Vagina (tissue), 2 donors: ENCODE data around the gene PROB1. TPM values are rescaled to one million over a fixed set of nuclear protein-coding genes. Genes with fewer than 3 reads are reported as not detected.

Experiments used
- DNase-seq, 2 donors: peaks; one replicate each; pipeline ENCODE4 v3.0.0-alpha.2; 2017; ENCODE audit errors: extremely low spot score in 2 of 2
- H3K27ac ChIP-seq: fragments of 200-600 bp; sonication (generic); one replicate; pipeline ENCODE4 v1.5.1; 2019
- H3K27me3 ChIP-seq: fragments of 200-600 bp; sonication (generic); one replicate; pipeline ENCODE4 v1.5.1; 2019
- H3K36me3 ChIP-seq, 2 donors: fragments of 200-600 bp; sonication (generic); one replicate each; pipeline ENCODE4 v1.5.1; 2017 to 2019
- H3K4me1 ChIP-seq: fragments of 200-600 bp; sonication (generic); one replicate; pipeline ENCODE4 v1.5.1; 2019
- H3K4me3 ChIP-seq, 2 donors: fragments of 200-600 bp; sonication (generic); 1 replicate in 1 of 2; 2 replicates in 1 of 2; pipeline ENCODE4 v1.5.1; 2016 to 2019
- H3K9me3 ChIP-seq: fragments of 200-600 bp; sonication (generic); one replicate; pipeline ENCODE4 v1.5.1; 2019
- POLR2A ChIP-seq, 2 donors: fragments of 450-650 bp; IDR thresholded peaks; one replicate each; pipeline ENCODE4 v1.6.1; 2017; ENCODE audit warnings: antibody characterized with exemption in 2 of 2, mild to moderate bottlenecking in 2 of 2, moderate library complexity in 2 of 2
- POLR2AphosphoS5 ChIP-seq, 2 donors: sonication (generic); formaldehyde crosslinking; IDR thresholded peaks; one replicate each; pipeline ENCODE4 v1.9.0; 2017; ENCODE audit warnings: antibody characterized with exemption in 2 of 2, mild to moderate bottlenecking in 2 of 2, low read depth in 1 of 2; ENCODE audit not compliant: insufficient read depth in 1 of 2
- intact Hi-C: fragments of 100-400 bp; cut with DNase I; formaldehyde crosslinking; loops from one replicate; pipeline ENCODE4 v1.15.1; 2023
- total RNA-seq: library from RNA; depleted of rRNA; stranded (reverse); fragments of >200 nt; gene quantifications from one replicate; pipeline ENCODE4 v1.2.3, GENCODE V29; 2016
- TF ChIP-seq, protein P1 (sequence below), 3 experiments: fragments of 450-650 bp in 2 of 3; fragments of 200-600 bp in 1 of 3; sonication (generic) in 1 of 3; IDR thresholded peaks; one replicate each; pipeline ENCODE4 v1.5.1; 2017 to 2019; ENCODE audit warnings: antibody characterized with exemption in 3 of 3, mild to moderate bottlenecking in 2 of 3, moderate library complexity in 2 of 3

Gene PROB1
- total RNA-seq, 1 donor from 2014 or later, result 2.5 TPM

DNA sequence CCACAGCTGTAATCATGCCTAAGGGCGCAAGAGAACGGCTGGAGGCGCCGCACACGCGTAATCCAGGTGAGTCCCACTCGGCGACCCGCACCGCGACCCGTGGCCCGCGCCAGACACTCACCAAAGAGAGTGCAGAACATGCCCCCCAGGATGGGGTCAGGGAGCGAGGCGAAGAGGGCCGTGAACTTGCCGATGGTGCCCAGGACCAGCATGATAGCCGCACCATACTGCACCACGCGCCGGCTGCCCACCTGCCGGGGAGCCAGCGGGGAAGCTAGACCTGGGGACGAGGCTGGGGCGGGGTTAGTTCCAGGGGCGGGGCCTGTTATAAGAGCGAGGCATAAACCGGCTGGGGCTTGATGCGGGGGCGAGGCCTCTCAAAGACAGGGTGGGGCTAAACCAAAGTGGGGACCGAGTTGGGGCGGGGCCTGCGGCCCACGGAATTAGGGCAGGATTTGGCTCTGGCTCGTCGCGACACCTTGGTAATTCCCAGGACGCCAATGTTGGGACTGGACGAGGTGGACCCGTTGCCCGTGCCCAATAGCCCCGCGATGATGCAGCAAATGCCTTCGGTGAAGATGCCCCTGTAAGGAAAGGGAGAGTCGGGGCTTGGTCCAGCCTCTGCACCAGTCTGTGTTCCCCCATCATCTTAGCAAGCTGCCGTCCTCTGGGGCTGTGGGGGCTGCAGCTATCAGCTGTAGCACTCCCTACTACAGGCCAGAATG is 16.6 kb downstream of the PROB1 start:
- H3K4me1 ChIP-seq, result peaks cover 5% of the 10 kb centered on the region
- TF ChIP-seq, protein P1, sequence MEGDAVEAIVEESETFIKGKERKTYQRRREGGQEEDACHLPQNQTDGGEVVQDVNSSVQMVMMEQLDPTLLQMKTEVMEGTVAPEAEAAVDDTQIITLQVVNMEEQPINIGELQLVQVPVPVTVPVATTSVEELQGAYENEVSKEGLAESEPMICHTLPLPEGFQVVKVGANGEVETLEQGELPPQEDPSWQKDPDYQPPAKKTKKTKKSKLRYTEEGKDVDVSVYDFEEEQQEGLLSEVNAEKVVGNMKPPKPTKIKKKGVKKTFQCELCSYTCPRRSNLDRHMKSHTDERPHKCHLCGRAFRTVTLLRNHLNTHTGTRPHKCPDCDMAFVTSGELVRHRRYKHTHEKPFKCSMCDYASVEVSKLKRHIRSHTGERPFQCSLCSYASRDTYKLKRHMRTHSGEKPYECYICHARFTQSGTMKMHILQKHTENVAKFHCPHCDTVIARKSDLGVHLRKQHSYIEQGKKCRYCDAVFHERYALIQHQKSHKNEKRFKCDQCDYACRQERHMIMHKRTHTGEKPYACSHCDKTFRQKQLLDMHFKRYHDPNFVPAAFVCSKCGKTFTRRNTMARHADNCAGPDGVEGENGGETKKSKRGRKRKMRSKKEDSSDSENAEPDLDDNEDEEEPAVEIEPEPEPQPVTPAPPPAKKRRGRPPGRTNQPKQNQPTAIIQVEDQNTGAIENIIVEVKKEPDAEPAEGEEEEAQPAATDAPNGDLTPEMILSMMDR (IDR thresholded peaks at IDR 0.05), result no peak
- TF ChIP-seq POLR2AphosphoS5 (IDR thresholded peaks at IDR 0.05; ENCODE audit: insufficient read depth in 1 of 2, low read depth in 1 of 2) (no peak), POLR2A (IDR thresholded peaks at IDR 0.05) (no peak)
- no peak overlapping the region for H3K27ac ChIP-seq
- no peak for DNase-seq
- no peaks in the 10 kb centered on the region for H3K9me3 ChIP-seq
- no peaks in the 10 kb centered on the region for H3K36me3 ChIP-seq
- no peak overlapping the region for H3K4me3 ChIP-seq
- intact Hi-C loops, result no loop called here
- H3K27me3 ChIP-seq, result no peaks in the 10 kb centered on the region

DNA sequence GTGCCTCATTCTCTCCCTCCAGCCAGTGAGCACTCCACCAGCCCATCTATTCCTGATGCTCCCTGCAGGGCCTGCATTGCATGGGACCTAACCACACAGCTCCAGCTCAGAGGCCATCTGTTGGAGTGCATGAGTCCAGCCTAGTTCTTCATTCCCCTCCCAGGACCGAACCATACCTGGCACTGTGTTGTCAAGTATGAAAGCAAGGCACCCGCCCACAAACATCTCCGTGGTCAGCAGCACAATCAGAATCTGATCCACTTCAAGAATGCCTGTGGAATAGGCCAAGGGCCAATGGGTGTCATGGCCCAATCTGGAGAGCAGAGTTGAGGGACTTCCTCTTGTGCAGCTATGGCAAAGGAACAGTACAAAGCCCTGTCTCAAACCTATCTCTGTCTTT is 17.7 kb downstream of the PROB1 start:
- intact Hi-C loops, result no loop called here
- Histone ChIP-seq H3K4me3 (no peak overlapping the region), H3K36me3 (peaks cover 0 to 4% of the 10 kb centered on the region in 2 donors), H3K9me3 (no peaks in the 10 kb centered on the region), H3K27me3 (no peaks in the 10 kb centered on the region), H3K4me1 (peaks cover 5% of the 10 kb centered on the region), H3K27ac (no peak overlapping the region)
- no peak for DNase-seq
- TF ChIP-seq, protein P1 (IDR thresholded peaks at IDR 0.05), result no peak
- no peak for TF ChIP-seq POLR2AphosphoS5 (IDR thresholded peaks at IDR 0.05; ENCODE audit: insufficient read depth in 1 of 2, low read depth in 1 of 2)
- TF ChIP-seq POLR2A (IDR thresholded peaks at IDR 0.05), result no peak

DNA sequence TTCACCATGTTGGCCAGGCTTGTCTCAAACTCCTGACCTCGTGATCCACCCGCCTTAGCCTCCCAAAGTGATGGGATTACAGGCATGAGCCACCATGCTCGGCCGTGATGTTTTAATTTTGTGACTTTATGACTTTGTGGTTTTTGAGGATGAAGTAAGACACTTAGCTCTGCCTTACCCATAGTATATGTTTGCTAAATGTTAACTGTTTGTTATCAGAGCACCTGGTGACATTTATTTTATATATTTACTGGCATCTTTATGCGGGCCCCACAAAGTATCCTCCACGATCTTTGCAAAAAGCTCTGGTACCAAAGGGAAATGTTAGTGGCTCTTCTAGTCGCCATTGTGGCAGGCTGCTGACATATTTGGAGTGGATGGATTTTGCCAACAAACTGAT is 18.5 kb downstream of the PROB1 start:
- Histone ChIP-seq H3K9me3 (no peaks in the 10 kb centered on the region), H3K4me1 (peaks cover 5% of the 10 kb centered on the region), H3K4me3 (no peak overlapping the region), H3K27ac (no peak overlapping the region), H3K36me3 (peaks cover 0 to 13% of the 10 kb centered on the region in 2 donors), H3K27me3 (no peaks in the 10 kb centered on the region)
- no peak for DNase-seq
- TF ChIP-seq POLR2AphosphoS5 (IDR thresholded peaks at IDR 0.05; ENCODE audit: insufficient read depth in 1 of 2, low read depth in 1 of 2), result no peak
- TF ChIP-seq, protein P1 (IDR thresholded peaks at IDR 0.05), result no peak
- no peak for TF ChIP-seq POLR2A (IDR thresholded peaks at IDR 0.05)
- intact Hi-C loops, result no loop called here

DNA sequence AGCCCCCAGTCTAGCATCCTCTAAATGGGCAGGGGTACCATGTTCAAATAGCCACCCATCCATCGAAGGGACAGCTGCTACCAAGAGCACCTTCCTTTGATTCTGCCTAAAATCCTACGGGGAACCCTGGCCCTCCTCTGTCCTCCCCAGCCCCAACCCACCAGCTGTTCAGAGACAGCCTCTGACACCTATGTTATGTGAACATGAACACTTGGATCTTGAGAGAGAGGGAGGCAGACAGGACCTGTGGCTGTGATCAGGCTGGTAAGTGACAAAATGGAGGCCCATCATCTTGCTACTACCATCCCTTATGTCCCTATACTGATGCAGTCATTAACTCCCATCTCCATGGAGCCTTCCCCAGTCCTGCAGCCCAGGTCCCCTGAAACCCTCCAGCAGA is 20.0 kb downstream of the PROB1 start:
- TF ChIP-seq POLR2AphosphoS5 (IDR thresholded peaks at IDR 0.05; ENCODE audit: insufficient read depth in 1 of 2, low read depth in 1 of 2) (no peak), POLR2A (IDR thresholded peaks at IDR 0.05) (no peak)
- TF ChIP-seq, protein P1 (IDR thresholded peaks at IDR 0.05), result no peak
- Histone ChIP-seq H3K27me3 (no peaks in the 10 kb centered on the region), H3K9me3 (no peaks in the 10 kb centered on the region), H3K36me3 (peaks cover 0 to 24% of the 10 kb centered on the region in 2 donors), H3K27ac (no peak overlapping the region), H3K4me3 (no peak overlapping the region), H3K4me1 (peaks cover 5% of the 10 kb centered on the region)
- intact Hi-C loops, result no loop called here
- DNase-seq, result no peak
